Activated CD8-positive, alpha-beta memory T cell treated with anti-CD3 and anti-CD28 coated beads, Interleukin-2, amount 50 U/mL, for 1 hour (primary cell): ENCODE data around the gene RNF224.
"Not testable (repeated sequence)": the region's sequence is repeated elsewhere in the genome, so short reads cannot be mapped to it uniquely, and the experiment has no call there.

Source experiments
- DNase-seq: peaks from one replicate; pipeline ENCODE4 v3.0.0-alpha.2; 2020; ENCODE audit errors: extremely low read depth

Gene RNF224

DNA sequence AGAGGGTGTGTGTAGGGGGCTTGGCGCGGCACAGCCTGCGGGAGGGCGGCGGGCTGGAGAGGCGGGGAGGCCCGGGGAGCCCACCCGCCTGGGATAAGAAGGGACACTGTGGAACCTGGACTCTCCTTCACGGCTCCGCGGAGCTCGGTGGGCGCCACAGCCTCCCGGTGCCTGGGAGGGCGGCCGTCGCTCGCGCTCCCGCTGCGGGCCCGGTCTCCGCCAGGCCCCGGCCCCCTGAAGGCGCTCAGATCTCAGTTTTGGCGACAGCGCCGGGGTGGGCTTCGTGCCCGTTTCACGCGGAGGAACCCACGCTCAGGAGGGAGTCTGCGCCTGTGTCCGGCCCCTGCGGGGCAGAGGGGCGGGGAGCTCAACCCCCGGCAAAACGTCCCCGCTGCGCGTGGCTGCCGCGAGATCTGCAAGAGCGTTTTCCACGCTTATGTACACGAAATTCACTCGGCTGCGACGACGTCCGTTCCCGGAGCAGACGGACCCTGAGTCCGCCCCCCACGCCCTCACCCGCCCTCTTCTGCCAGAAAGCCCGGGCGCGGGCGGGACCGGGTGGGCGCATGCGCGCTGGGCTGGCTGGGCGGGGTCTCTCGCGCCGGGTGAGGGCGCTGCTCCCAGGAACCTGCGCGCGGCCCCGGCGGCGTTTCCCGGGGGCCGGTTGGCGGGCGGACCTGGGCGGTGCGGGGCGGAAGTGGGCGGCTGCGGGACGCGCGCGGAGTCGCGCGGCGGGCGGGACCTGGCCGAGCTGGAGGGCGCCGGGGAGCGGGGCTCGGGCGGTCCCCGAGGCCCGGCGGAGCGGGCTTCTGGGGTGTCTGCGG lies 27.5 kb downstream of the RNF224 start, which contains the start of gene NELFB:
TSS of gene NELFB (plus strand) at position 704 of the 824 bp plus-strand sequence.
- DNase-seq = peak; percentile 71

DNA sequence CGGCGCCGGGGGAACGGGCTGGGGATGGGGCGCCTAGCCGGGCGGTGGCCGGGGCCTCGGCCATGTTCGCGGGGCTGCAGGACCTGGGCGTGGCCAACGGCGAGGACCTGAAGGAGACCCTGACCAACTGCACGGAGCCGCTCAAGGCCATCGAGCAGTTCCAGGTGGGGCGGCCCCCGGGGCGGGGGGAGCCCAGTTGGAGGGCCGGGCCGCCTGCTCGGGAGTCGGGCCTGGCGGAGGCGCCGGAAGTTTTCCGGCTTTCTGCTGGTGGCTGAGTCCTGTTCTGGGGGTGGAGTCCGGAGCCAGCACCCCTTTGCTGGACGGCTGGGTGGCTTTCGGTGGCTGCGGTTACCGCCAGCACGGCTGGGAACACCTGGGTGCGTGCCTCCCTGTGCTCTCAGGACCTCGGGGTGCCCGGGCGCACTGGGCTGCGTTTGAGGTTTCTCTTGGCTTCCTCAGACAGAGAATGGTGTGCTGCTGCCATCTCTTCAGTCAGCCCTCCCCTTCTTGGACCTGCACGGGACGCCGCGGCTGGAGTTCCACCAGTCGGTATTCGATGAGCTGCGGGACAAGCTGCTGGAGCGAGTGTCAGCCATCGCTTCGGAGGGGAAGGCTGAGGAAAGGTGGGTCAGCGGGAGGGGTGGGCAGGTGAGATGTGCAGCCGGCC lies 28.3 kb downstream of the RNF224 start:
- DNase-seq = no peak

DNA sequence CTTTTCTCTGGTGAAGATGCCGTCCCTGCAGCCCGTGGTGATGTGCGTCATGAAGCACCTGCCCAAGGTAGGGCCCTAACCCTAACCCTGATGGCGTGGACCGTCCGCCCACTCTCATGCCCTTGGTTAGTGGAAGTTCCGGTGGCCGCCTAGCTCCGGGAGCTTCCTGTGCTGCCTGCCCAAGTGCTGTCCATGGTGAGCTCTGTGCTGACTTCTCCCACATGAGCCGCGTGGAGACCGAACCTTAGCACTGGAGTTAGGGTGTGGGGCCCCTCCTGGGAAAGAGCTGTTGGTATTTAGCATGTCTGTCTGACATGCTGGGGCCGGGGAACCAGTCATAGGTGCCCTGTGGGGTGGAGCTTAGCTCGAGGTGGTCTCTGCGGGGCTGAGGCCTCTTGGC lies 29.1 kb downstream of the RNF224 start:
- DNase-seq = no peak

DNA sequence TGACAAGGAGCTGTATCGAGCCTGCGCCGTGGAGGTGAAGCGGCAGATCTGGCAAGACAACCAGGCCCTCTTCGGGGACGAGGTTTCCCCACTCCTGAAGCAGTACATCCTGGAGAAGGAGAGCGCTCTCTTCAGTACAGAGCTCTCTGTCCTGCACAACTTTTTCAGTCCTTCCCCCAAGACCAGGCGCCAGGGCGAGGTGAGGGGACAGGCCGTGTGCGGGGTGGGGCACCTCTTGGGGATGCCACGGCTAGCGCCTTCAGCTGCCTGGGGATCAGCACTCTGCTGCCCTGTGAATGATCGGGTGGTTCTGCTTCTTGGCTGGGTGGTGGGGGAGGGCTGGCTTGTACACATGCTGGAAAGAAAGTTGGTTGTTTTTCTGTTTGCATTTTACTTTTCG lies 29.6 kb downstream of the RNF224 start:
- no peak for DNase-seq

DNA sequence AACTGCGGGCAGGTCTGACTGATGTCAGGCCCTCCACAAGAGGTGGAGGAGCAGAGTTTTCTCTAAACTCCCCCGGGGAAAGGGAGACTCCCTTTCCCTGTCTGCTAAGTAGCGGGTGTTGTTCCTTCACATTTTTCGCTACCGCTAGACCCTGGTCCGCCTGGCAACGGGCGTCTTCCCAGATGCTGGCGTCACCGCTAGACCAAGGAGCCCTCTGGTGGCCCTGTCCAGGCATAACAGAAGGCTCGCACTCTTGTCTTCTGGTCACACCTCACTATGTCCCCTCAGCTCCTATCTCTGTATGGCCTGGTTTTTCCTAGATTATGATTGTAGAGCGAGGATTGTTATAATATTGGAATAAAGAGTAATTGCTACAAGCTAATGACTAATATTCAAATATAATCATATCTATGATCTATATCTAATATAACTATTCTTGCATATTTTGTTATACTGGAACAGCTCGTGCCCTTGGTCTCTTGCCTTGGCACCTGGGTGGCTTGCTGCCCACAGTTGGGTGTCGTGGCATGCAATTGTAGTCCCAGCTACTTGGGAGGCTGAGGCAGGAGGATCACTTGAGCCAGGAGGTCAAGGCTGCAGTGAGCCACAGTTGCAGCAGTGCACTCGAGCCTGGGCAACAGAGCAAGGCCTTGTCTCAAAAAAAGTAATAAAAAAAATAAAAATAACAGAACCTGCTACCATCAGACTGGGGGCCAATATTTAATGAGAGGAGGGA lies 35.0 kb downstream of the RNF224 start:
- not testable (repeated sequence) for DNase-seq

DNA sequence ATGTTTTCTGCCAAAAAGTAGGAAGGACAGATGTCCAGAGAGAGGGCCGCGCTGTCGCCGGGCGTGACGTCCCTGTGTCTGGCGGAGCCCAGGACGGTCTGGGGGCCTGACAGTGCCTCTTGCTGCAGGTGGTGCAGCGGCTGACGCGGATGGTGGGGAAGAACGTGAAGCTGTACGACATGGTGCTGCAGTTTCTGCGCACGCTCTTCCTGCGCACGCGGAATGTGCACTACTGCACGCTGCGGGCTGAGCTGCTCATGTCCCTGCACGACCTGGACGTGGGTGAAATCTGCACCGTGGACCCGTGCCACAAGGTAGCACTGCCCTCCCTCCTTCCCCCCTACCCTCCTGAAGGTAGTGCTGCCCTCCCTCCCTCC lies 35.6 kb downstream of the RNF224 start:
- DNase-seq = no peak

DNA sequence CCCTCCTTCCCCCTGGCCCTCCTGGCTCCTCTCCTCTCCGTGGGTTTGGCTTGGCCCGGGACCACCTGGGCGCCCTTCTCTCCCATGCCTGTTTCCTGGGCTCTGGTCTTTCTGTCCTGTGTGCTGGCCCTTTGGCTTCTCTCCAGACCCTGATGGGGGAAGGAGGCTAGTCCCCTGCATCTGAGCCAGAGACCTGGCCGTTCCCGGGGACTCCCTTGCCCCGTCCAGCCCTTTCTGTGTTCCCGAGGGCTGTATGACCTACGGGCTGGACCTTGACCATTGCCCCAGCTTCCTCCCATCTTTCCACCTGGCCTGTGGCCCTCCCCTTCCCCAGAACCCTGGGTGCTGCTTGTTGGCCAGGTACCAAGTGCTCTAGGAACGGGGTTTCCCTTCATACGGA lies 36.2 kb downstream of the RNF224 start:
- no peak for DNase-seq

DNA sequence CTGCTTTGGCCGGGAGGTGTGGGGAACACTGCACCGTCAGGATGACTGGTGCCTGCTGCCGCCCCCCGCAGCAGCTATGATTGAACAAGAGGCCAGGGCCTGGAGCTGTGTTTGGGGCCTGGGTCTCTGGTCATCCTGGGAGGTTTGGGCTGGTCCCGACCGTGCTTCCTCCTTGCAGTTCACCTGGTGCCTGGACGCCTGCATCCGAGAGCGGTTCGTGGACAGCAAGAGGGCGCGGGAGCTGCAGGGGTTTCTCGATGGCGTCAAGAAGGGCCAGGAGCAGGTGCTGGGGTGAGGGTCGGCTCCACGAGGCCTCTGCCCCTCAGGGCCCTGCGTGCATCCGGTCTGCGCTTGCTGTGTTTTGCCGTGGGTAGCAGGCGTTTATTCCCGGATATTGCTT lies 36.8 kb downstream of the RNF224 start:
- DNase-seq = no peak

DNA sequence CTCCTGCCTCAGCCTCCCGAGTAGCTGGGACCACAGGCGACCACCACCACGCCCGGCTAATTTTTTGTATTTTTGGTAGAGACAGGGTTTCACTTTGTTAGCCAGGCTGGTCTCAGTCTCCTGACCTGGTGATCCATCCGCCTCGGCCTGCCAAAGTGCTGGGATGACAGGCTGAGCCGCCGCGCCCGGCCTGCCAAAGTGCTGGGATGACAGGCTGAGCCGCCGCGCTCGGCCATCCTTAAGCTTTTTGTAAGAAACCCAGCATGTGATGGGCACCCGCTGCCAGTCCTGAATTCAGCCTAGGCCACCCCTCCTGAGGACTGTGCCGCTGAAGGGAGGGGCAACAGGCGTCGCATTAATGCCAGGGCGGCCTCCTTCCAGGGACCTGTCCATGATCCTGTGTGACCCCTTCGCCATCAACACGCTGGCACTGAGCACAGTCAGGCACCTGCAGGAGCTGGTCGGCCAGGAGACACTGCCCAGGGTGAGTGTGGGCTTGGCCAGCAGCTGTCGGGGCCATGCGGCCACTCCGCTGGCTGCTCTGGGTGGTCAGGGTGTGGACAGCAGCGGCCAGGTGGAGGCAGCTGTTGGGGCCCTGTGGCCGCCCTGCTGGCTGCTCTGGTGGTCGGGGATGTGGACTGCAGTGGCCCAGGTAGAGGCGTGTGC lies 38.3 kb downstream of the RNF224 start:
- DNase-seq = no peak

DNA sequence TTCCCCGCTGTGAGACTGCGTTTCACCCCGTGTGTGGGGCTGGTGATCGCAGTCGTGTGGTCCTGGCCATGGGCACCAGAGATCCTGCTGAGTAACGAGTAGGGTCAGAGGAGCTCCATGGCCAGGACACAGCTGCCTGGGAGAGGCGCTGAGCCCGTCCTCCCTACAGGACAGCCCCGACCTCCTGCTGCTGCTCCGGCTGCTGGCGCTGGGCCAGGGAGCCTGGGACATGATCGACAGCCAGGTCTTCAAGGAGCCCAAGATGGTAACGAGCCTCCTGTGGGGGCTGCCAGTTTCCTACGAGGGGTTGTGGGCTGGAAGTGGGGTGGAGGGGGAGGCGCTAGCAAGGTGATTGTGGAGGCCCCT lies 38.8 kb downstream of the RNF224 start:
- no peak for DNase-seq

DNA sequence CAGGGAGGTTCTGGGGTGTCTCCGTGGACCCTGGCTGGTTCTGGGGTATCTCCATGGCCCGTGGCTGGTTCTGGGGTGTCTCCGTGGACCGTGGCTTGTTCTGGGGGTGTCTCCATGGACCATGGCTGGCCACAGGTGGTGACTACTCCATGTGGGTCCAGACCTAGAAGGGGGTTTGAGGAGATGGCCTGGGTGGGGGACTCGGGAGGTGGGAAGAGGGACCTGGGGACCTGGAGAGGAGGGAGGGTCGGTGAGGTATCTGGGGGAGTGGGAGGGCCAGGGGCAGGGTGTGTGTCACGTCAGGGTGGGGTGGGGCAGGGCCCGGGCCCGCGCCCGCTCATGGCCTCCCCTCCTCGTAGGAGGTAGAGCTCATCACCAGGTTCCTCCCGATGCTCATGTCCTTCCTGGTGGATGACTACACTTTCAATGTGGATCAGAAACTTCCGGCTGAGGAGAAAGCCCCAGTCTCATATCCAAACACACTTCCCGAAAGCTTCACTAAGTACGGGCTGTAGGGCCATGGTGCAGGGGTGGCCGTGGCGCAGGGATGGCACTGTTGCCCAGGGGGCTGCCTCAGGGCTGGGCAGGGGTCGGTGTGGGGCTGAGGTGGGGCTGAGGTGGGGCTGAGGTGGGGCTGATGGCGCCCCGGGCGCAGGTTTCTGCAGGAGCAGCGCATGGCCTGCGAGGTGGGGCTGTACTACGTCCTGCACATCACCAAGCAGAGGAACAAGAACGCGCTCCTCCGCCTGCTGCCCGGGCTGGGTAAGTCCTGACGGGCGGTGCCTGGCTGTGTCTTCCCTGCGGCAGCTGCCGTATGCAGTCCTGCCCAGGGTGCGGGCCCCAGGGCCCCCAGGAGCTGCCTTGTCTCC lies 39.5 kb downstream of the RNF224 start:
- DNase-seq = no peak

DNA sequence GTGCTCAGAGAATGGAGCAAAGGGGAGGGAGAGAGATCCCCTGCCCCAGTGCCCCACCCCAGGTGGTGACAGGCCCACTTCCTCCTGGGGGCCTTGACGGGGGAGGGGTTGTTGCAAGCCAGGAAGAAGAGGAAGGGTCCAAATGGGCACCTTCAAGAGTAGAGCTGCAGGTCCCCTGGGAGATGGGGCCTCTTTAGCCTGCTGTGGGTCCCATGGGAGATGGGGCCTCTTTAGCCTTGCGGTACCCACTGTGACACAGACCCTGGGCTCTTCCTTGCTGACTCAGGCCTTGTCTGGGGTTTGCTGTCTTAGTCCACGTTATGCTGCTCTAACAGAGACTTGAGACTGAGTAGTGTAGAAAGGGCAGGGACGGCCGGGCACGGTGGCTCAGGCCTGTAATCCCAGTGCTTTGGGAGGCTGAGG lies 40.6 kb downstream of the RNF224 start:
- DNase-seq = no peak

DNA sequence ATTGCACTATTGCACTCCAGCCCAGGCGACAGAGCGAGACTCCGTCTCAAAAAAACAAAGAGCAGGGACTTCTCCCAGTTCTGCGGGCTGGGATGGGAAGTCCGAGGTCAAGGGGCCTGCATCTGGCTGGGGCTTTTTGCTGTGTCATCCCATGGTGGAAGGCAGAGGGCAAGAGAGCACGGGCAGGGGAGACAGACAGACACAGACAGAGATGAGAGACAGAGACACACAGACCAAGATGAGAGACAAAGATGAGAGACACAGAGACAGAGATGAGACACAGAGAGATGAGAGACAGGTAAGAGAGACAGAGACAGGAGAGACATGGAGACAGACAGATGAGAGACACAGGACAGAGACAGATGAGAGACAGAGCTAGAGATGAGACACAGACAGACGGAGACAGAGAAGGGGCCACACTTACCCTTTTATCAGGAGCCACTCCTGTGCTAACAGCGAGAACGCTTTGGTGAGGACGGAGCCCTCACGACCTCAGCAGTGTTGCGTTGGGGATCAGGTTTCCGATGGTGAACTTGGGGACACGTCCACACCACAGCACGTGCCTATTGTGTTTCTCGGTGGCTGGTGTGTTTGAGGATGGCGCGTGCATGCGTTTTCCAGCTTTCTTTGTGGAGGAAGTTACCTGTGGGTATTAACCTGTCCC lies 41.4 kb downstream of the RNF224 start:
- no peak for DNase-seq

DNA sequence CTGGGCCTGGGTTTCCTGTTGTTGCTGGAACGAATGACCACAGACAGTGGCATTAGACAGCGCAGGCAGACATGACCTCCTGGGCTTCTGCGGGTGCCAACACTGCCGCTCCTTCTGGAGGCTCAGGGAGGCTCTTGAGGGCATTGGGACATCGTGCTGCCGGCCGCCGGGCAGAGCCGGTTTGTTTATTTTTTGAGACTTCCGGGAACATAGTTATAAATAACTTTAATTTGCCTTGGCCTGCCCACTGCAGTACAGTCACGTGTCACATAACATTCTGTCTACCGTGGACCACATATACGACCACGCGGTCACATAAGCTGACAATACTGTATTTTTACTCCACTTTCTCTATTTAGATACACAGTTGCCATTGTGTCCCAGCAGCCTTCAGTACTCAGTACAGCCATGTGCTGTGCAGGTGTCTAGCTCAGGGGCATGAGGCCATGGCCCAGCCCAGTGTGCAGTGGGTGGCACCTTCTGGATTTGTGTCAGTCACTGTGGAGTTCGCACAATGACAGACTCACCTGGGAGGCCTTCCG lies 42.0 kb downstream of the RNF224 start:
- no peak for DNase-seq

DNA sequence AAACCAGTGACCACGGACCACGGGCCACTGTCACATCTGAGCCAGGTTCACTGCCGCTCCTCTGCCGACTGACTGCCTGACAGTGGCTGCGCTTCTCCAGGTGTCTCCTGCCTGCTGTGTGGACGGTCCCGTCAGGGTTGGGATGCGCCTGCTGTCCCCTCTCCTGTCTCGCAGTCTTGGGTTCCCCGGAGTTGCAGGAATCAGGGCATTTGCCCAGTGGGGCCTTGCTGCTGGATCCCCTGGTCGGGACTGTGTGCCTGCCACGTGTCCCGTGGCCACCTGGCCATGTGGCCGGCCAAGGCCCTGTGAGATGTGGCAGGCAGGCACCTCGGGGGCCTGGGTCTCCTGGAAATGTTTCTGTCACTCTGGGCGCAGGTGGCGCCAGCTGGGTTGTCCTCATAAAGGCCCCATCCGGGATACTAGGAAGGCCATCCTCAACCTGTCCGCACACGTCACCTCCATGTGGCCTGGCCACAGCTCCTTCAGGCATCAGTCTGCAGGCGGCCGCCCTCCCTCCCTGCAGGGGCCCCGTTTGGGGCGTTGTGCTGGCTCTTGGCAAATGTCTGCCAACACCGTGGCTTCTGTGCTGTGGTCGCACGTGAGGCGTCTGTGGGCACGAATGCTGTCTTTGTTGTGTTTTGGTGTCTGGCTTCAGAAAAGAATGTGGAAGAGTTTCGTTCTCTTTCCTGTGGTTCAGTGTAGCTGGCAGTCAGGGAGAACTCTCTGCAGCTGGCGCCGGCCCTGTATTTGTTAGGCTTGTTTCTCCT lies 43.8 kb downstream of the RNF224 start:
- no peak for DNase-seq

DNA sequence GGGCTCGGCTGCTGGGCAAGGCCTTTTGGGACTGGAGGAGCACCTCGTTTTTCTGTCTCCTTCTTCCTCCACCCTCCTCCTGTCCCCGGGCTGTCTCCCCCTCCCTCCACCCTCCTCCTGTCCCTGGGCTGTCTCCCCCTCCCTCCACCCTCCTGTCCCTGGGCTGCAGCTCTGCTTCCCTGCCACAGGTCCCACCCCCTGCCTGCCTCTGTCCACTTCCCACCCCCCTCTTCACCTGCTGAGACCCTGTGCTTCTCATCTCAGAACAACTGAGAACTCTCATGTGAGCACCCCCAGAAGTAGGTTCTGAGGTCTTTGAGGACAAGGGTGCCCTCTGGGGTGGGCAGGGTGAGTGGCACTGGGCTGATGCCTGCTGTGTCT lies 44.4 kb downstream of the RNF224 start:
- DNase-seq = no peak

DNA sequence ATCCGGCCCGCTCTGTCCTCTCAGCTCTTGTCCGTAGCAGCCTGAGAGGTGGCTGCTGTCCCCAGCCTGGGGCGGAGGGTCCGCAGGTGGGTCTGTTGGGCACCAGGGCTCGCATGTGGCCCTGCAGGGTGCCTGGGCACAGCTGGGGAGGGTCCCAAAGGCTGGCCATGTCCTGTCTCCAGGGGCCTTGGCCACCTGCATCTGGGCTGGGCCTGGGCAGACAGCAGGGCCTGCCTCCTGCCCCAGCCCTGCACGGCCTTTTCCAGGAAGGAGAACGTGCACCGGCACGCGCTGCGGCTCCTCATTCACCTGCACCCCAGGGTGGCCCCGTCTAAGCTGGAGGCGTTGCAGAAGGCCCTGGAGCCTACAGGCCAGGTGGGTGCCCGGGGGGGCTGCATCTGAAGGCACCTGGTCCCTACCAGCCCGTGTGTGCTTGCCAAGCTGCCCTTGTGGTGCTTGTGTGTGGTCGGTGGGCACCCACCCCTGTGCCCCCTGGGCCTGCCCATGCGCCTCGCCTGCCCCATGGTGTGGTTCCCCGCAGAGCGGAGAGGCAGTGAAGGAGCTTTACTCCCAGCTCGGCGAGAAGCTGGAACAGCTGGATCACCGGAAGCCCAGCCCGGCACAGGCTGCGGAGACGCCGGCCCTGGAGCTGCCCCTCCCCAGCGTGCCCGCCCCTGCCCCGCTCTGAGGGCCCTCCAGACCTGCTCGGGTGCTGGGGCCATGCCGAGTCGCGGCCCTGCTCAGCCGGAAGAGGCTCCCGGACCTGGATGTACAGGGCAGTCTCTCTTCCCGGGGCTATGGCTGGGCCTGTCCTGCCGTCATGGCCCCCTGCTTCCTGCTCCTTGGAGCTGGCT lies 45.2 kb downstream of the RNF224 start:
- DNase-seq = no peak

DNA sequence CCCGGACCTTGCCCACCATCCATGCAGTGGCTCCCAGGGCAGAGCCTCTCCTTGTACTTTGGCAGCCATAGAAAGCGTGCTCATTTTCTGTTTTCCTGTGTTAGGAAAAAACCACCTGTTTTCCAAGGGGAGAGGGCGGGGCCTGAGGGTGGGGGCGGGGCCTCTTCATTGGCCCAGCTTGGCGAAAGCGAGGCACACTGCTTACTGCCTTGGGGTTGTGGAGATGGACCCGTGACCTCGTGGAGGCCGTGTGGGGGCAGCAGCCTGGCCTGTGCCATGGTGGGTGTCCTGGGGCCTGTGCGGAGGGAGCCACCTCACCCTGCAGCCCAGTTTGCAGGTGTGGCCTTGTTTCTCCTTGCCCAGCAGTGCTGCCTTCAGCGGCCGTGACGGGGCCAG lies 45.8 kb downstream of the RNF224 start:
- no peak for DNase-seq
